GM19455 (cell line): Measurements from ENCODE around the gene POU3F1.

Experiments
- ATAC-seq: cut with Tn5 transposase; IDR thresholded peaks from one replicate; pipeline ENCODE4 v1.9.1; 2021; ENCODE audit not compliant: unreplicated experiment

POU3F1 gene

DNA sequence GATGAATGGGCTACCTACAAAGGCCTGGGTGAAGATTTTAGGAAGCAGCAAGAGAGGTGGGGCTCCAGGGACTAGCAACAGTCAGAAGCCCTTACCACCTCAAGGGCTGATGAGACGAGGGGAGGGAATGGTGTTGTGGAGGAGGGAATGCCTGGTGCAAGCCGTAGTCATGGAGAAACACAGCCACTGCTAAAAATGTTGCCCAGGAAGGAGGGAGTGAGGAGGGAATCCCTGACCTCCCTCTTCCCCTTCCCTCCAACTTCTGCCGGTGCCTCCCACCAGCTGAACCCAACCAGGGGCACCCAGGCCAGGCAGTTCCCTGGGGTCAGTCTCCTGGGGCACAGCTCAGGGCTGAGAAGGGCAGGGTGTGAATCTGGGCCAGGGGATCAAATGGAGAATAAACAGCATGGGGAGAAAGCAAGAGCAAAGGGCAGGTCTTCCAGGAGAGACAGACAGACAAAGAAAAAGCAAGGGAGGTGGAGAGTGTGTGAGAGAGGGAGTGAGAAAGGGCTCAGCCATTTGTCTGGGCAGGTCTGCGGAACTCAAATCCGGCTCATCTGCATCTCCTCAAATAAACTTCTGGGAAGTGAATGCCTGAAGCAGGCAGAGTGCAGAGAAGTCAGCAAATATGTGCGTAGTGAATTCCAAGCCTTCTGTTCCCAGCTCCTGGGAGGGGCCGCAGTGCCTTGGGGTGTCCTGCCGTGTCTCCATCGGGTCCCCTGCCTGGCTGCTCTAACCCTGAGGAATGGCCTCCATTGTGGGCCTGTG is 27.1 kb upstream of the POU3F1 start:
- ATAC-seq: no peak

DNA sequence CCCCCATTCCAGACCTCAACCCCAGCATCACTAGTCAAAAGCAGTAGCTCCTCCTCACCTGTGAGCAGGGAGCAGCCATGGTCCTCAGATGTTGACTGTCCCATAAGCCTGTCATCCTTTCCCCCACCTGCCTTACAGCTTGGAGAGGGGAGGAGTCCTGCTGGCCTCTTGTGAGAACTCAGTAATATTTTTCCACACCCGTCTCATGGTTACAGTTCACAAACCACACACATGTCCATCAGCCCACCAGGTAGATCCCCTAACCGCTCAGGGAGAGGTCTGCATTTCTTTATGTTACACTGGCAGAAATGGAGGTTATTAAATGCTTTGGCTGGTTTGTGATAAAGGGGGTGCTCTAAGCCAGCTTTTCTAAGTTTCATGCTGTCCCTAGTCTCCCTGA is 26.3 kb upstream of the POU3F1 start:
- ATAC-seq: no peak

GRCh38 chr1:38071312-38072256 is 25.0 kb upstream of the POU3F1 start:
- ATAC-seq: no peak

DNA sequence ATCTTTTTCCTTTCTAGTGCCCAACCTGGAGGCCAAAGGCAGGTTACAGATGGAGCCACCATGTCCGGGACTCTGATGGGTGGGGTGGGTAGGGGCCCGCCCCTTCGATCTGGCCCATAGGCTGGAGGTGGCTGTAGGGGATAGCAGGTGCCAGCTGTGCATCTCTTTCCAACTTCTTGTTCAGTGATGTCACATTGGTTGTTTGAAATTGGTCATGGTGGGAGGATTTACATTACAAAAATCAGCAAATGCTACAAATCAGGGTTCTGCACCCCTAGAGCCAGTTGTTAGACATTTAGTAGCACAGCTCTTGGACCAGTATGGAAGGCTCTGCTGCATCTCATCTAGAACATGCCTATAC is 22.4 kb upstream of the POU3F1 start:
- no peak for ATAC-seq

DNA sequence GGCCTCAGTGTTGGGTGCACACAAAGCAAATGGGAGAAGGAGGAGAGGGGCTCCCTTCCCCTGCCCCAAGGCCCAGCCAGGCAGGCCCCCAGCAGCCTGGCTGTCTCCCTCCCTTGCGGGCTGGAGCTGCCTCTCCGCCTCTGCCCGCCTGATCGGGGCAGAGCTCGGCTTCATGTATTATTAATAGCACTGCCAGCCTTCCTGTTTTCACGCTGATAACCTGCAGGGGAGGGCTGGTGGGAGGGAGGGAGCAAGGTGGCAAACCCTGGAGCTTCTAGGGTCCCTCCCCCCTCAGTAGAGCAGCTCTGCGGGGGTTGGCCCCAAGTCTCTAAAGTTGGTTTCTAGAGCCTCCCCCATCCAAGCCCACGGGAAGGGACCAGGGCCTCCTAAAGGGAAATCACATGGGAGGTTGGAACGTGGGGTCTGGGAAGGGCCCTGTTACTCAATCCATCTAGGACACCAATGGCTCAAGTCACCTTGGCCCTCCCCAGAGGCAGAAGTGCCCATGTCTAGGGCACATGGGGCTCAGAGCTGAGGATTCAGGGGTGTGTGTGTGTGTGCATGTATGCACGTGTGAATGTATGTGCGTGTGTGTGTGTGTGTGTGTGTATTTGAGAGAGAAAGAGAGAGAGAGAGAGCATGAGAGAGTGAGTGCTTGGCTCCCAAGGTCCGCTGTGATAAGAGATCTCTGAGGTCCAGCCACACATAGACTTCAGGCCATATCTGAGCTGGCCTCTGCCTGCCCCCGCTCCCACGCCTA is 21.8 kb upstream of the POU3F1 start:
- no peak for ATAC-seq

- ATAC-seq: no peak
Measured at GRCh38 chr1:38064197-38064903, 17.8 kb upstream of the POU3F1 start.

GRCh38 chr1:38063616-38064015 is 17.0 kb upstream of the POU3F1 start:
- no peak for ATAC-seq

DNA sequence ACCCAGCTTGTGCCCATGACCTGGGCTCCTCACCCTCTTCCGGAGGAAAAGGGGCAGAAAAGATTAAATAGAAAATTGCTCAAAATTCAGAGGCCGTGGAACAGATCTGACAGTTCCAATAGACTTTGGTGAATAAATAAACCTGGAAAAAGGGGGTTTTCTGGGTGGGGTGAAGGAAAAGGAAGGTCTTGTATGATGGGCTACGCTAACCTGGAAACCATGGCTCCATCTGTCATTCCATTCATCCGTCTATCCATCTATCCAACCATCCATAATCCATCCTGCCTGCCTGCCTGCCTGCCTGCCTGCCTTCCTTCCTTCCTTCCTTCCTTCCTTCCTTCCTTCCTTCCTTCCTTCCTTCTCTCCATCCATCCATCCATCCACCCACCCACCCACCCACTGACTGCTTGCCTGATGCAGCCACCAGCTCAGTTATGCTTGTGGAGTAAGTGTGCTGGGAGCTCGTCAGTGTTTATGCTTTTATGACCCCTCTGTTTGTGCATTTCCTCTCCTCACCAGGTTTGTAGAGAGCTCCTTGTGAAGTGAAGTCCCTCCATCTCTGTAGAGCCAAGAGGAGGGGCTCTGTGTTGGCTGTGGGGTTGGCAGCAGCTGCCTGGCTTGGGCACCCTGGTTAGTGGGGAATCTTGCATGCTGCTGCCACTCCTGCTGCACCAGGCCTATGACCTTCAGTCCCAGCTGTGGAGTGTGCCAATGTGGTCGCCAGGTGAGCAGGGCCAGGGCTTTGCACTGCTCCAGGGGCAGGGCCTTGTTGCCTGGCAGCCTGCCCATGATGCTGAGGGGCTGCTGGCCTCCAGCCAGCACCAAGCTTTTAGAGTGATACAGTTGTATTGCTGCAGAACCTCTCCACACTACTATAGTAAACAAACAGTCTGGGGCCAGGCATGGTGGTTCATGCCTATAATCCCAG is 16.0 kb upstream of the POU3F1 start:
- ATAC-seq: no peak

GRCh38 chr1:38061883-38062328 is 15.3 kb upstream of the POU3F1 start:
- no peak for ATAC-seq

DNA sequence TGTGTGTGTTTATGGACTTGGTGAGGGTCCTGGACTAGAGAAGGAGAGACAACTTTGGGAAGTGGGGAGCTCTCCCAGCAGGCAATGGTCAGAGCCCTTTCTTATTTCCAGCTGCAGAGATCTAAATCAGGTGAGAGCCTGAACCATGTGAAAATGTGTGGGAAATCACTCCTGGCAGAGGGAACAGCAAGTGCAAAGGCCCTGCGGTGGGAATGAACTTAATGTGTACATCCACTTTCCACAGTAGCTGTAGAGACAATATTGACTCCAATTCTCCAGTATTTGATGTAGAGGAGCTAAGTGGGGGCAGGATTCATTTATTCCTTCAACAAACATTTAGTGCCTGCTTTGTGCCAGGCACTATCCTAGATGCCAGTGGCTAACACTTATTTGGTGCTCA is 14.7 kb upstream of the POU3F1 start:
- no peak for ATAC-seq

DNA sequence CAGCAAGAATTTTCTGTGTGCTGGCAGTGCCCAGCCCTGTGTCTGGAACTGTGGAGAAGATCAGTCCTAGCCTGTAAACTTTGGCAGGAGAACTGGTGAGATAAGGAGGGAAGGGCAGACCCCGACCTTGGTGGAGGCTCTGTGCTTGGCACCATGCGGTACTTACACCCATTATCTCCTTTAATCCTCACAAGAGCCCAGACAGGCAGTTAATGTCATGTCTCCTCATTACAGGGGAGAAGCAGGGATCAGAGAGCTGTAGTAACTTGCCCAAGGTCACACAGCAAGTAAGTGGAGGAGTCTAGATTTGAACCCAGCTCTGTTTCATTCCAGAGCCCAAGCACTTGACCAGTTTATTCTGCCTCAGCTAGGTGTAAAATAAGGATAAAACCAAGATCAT is 13.9 kb upstream of the POU3F1 start:
- ATAC-seq: no peak

GRCh38 chr1:38059635-38060250 is 13.2 kb upstream of the POU3F1 start:
- ATAC-seq: no peak

DNA sequence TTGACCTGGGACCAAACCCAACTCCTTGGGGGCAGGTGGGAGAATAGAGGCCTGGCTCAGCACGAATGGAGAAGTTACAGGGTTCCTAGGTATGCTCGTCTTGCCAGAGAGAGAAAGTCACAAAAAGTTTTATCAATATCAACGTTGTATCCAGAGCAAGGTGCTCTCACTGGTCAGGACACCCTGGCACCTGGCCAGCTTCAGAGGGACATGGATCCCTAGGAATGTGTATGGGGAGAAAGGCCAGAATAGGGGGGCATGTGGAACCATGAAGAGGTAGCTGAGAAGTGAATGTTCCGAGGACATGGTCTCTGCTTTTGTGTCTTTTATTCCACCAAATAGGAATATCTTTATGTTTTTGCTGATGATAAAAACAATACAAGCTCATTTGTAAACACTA is 9.4 kb upstream of the POU3F1 start:
- no peak for ATAC-seq

DNA sequence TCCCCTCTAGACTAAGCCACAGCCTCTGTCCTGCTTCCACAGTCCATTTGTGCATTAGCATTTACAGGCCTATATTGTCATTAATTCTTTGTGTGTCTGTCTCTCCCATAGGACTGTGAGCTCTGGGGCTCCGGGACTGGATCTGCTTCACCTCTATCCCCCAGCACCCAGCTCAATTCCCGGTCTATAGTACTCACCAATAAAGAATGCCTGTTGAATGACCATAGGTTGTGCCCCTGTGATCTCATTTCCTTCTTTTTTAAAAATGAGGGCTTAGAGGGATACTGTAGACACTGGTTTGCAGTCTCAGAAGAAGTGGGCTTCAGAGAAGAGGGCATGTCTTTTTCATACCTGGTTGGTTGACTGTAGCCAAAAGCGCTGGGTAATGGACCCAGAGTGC is 8.8 kb upstream of the POU3F1 start:
- ATAC-seq: no peak

GRCh38 chr1:38053416-38054091 is 7.0 kb upstream of the POU3F1 start:
- ATAC-seq: no peak

- ATAC-seq: no peak
Measured at GRCh38 chr1:38052750-38053415, 6.3 kb upstream of the POU3F1 start.

DNA sequence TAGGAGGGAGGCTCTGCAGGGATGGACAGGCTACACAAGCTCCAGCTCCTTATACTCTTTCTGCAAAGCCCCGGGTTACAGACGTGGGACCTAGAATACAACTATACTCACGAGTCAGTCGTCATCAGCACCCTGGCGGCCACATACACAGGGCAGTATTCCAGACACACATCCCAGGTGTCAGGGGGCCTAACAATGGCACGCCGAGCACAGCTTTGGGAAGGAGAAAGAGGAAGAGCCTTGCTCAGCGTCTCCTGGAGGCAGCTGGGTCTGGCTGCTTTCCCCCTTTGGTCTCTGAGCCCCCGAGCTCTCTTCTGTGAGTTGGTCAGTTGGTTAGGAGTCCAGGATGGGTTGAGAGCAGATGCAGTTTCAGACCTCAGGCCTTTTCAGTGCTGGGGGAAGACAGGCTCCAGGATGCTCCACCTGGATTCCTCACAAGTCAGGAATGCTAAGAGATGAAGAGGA is 4.5 kb upstream of the POU3F1 start:
- no peak for ATAC-seq
